ENCODE results near the gene DNMT3L.
"Not testable (repeated sequence)": the region's sequence is repeated elsewhere in the genome, so short reads cannot be mapped to it uniquely, and the experiment has no call there.

DNMT3L gene

DNA sequence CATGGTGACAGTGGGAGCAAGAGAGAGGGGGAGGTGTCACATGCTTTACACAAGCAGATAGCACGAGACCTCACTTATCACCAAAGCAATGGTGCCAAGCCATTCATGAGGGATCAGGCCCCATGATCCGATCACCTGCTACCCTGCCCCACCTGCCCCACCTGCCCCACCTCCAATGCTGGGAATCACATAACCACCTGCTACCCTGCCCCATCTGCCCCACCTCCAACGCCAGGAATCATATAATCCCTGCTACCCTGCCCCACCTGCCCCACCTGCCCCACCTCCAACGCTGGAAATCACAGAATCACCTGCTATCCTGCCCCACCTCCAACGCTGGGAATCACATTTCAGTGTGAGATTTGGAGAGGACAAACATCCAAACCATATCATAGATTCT, 13.3 kb upstream of the DNMT3L start:
- no peak for DNase-seq

DNA sequence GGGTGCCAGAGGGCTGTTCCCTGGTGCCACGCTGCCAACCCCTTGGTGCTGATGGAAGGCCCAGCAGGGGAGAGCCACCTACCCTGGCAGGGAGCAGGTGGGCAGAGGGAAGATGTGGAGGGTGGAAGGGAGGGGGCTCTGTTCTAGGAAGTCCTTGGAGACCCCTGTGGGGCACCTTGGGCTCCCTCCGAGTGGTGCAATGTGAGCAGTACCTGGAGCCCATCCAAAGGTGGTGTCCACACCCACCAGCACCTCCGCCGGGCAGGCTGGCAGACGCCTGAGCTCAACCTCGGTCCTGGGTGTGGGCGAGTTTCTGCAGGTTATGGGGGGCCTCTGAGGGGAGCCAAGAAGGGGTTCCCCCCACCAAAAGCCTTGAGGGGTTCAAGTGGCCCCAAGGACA, 11.3 kb upstream of the DNMT3L start:
- DNase-seq = no peak

DNA sequence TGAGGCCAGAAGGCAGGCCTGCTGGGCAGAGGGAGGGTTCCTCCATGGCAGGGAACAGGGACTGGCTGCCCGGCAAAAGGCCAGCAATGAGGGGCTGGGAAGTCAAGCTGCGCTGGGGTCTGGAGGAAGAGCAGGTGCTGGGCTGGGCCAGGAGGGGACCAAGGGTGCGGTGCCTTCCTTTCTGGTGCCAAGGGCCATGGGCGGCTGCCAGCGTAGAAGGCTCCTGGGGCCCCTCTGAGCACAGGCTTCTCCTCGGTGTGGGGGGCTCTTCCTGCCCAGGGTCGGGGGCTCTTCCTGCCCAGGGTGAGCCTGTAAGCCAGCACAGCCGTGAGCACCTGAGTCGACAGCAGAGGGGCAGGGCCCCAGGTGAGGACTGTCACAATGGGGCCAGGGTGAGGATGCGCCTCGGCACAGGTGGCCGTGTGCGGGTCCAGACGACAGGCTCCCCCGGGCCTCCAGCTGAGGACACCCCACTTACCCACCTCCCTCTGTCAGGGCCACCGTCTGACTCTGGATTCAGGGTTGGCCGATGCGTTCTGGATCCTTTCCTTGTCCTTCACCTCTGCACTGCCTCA, 10.7 kb upstream of the DNMT3L start:
- DNase-seq = no peak

DNA sequence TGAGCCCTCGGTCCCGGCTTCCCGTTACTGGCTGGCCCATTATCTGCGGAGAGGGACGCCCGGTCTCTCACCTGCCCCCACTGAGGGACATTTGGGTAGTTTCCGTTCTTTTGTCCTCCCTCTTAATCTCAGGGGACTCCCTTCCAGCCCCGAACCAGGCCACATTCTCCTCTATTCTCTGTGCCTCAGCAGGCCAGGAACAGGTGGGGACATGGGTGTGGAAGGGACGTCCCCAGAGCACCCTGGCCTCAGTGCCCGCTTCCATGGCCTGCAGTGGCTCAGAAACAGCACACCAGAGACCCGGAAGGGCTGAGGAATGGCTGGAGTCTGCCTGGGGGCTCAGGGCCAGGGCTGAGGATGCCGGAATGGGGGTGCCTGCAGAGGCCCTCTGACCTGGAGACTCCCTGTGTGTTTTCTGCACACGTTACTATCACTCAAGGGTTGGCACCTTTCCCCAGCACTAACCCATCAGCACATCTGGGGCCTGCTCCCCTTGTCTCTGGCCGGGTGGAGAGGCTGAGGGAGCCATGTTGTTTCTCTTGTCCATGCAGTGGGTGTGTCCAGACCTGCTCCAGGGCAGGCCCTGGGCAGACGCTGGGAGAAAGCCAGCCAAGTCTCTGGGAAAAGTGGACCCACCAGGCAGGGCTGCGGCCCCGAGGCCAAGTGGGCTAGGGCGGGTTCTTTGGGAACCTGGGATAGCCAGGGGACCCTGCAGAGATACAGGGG, 10.0 kb upstream of the DNMT3L start:
- no peak for DNase-seq

DNA sequence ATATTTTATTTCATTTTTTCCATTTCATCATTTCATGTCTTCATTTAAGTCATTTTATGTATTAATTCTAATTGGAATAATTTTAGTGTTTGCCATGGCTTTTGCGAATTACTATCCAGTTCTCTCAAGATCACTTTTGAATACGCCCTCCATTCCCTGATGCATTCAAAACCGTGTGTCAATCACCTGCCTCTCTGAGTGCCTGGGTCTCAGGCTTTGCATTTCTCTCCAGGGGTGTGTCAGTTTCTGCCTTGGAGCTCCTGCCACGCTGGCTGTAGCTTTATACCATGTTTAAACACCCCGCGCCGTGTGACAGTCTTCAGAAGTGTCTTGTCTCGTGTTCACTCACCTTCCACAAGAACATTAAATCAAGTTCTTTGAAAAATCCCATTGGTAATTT, 7.4 kb upstream of the DNMT3L start:
- no peak for DNase-seq

DNA sequence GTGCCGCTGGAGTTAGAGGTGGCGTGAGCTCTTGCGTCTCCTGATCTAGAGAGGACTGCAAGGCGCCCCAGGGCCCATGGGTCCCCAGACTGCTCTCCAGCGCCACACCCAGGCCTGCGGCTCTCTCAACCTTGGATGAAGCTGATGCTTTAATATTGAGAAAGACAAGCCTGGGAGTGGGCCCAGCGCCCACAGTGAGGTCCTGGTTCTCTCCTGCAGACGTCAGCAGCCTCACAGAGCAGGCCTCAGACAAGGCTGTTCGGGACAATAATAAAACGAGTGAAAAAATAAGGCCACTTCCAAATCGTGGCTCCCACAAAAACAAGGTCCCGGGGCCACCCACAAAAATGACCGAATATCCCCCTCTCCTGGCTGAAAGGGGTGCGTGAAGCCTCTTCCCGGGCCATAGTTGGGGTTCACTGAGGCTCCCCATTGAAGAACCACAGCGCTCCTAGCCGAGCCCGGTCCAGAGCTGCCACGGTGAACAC, 6.0 kb upstream of the DNMT3L start:
- DNase-seq = no peak

DNA sequence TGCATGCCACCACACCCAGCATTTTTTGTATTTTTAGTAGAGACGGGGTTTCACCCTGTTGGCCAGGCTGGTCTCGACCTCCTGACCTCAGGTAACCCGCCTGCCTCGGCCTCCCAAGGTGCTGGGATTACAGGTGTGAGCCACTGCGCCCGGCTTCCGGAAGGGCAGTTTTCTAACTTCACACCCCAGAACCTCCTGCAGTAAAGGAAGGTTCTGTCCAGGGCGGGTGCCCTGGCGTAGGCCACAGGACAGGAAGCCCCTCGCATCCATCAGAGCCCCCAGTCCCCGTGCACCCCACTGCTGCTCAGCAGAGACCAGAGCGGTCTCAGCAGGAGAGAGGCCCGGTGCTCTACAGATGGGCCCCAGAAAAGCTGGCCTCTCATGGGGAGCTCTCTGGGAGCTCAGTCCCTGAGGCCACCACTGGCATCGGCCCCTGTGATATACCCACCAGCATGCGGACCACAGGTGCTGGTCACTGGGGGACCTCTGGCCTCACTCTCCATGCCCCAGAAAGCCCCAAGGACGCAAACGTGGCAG, 4.1 kb upstream of the DNMT3L start:
- no peak for DNase-seq

DNA sequence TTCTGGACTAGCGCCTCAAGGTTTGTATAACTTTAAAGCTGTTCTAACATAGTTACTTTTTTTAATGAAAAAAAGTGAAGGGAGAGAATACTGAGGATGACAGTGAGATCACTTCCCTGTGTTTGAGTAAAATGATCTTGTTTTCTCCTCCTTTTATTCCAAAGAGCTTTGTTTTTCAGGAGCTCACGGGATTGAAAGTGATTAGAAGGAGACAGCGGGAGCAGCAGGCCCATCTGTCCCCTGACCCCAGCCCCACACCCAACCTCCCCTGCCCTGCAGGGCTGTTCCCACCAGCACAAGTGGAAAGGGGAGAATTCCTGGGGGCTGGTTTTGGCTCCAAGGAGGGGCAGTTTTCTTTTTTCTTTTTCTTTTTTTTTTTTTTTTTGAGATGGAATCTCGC, 2.1 kb upstream of the DNMT3L start:
- DNase-seq = no peak

DNA sequence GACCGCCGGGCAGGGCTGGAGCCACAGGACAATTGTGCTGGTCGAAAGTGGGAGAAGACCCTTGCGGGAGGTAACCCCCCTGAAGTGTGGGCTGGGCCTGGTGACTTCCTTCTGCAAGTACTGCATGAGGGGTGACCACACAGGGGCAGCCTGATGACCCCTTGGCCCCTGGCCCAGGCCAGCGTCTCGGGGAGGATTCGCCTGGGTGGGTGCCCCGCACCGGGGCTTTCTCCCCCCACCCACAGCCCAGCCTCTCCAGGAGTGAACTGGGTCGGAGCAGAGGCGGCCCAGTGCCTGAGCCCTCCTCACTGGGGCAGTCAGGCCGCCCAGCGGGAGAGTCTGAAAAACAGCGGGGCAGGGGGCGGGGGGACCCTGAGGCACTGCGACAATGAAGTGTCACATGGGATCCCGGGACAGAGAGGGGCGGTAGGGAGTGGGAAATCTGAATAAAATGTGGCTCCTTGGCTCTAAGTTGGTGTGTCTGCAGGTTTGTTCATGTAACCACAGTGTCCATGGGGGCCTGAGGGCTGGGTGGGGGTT, 1.6 kb upstream of the DNMT3L start:
- DNase-seq = no peak

DNA sequence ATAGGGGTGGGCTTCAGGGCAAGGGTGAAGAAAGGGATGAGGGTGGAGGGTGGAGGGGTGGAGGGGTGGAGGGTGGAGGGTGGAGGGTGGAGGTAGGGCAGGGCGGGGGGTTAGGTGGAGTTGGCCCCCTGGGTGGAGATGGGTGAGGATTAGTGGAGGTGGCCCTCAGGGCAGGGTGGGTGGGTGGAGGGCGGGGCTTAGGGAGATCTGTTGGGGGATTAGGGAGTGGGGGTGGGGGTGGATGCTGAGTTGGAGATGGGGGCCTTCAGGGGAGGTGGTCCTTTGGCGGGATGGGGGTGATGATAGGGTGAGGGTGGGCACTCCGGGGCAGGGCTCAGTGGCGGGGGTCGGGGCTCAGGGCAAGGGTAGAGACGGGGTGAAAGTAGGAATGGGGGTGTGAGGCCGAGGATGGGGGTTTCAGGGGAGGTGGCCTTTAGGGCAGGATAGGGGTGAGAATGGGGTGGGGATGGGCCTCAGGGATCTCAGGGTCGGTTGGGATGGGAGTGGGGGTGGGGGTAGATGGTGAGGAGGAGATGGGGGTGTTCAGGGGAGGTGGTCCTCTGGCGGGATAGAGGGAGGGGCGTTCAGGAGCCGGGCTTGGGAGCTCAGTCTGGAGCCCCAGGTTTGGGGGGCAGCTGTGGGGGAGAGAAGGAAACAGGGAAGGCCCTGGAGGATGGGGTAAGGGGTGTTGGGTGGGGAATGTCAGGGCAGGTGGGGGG, 800 bp upstream of the DNMT3L start:
- no peak for DNase-seq

DNA sequence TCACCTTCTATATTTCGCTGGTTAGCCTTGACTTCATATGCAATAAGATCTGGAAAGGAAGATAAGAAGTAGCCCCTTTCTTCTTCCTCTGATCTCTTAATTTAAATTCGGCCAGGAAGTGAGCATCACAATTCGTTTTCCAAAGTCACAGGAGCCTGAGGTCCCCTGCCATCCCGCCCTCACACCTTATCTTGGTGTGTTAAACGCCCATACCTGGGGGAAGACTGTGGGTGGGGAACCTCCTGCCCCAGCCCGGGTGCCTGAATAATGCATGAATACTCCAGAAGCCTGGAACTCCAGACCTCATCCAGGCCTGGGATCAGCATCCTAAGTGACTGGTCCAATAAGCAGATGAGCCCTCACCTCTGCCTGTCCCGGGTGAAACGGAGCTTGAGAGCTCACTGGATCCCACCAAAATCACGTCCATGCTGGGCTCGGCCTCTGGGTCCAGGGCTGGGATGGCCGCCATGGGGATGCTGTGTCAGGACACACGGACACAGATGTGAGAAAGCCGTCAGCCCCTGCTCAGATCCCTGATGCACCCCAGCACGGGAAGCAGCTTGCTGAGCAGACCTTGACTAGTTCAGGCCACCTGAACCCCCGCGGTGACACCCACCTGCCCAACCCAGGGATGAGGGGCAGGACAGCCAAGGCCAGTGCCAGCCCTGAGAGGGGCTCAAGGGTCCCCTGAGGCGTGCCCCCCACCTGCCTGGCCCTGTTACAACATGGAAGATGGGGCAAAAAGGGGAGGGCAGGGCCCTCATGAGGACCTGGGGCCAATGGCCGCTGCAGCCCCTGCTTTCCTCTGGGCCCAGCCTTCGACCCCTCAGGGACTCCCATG, 686 bp downstream of the DNMT3L start:
- DNase-seq = no peak

DNA sequence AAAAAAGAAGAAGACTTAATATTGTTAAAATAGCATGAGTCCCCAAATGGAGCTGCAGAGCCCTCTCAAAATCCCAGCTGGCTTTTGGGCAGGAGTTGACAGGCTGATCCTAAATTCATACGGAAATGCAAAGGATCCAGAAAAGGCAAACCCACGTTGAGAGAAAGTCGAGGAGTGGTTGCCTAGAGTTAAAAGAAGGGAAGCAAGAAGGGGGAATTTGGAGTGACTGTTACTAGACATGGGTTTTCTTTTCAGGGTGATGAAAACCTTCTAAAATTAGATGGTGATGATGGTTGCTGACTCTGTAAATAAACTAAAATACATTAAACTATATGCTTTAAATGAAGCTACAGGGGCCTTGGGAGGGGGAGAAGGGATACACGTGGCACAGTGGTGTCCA, 1.6 kb downstream of the DNMT3L start:
- DNase-seq = no peak

DNA sequence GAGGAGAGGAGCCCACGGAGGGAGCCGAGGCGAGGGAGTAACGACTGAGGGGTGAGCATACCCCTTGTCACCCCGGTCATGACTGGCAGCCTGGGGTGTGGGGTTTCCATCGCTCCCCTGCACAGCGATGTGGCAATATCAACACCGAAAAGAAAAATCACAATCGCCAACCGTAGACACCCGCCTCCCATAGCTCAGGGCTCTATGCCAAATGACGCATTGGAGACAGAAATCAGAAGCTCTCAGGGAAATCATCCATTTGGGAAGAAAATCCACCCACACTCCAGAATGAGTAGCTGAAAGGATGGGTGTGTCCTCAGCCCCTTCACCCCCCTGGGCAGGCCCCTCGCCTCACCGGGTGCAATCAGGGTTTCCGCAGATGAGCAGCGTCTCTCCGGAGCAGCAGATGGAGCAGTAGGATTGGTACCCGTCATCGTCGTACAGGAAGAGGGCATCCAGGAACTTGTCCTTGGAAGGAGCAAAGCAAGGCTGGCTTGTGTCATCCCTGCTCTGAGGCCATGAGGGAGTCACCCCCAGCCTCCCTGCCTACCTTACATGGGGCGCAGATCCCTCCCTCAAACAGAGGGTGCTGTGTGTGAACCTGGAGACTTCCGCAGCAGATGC, 2.5 kb downstream of the DNMT3L start:
- DNase-seq = no peak

DNA sequence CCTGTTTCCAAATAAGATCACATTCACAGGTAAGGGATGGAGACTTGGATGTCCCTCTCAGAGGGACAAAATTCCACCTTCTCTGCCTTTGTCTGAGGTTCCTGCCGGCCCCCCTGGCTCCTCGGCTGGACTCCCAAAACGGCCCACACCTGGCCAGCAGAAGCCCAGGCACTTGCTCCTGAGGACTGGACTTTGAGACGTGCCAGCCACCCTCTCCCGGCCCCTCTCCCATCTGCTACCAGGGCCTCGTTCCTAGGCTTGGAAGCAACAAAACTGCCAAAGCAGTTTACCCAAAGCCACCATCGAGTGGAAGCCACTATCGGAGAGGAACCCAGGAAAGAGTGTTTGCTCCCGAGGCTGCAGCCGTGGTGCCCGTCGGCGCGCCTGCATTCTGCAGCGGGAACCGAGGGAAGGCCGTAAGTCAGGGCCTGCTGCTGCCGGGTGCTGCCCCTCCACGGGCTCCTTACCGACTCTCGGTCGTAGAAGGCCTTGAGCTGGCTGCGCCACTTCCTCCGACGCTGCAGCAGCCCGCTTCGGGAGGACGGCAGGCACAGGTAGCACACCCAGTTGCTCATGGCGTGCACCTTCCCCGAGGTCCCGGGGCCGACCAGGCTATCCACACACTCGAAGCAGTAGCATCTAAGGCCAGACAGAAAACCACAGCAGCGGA, 3.5 kb downstream of the DNMT3L start:
- DNase-seq = no peak

DNA sequence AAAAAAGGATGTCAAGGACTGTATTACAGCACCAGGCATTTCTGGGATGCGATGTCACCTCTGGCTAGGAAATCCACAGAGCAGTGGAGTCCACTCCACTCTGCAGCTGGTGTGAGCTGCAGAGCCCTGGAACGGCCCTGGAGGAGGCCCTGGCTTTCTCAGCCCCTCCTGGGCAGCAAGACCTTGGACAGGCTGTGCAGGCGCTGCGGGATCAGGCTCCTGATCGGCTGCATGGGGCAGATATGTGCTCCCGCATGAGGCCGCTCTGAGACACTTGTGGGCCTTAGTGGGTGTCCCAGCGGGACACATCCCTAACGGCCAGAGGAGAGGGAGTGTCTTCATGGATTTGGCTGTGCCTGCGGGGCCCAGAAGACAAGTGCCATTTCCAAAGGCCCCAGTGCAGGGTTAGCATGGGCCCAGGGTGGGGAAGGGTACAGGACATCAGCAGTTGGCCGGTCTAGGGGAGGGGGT, 6.2 kb downstream of the DNMT3L start:
- DNase-seq = no peak

DNA sequence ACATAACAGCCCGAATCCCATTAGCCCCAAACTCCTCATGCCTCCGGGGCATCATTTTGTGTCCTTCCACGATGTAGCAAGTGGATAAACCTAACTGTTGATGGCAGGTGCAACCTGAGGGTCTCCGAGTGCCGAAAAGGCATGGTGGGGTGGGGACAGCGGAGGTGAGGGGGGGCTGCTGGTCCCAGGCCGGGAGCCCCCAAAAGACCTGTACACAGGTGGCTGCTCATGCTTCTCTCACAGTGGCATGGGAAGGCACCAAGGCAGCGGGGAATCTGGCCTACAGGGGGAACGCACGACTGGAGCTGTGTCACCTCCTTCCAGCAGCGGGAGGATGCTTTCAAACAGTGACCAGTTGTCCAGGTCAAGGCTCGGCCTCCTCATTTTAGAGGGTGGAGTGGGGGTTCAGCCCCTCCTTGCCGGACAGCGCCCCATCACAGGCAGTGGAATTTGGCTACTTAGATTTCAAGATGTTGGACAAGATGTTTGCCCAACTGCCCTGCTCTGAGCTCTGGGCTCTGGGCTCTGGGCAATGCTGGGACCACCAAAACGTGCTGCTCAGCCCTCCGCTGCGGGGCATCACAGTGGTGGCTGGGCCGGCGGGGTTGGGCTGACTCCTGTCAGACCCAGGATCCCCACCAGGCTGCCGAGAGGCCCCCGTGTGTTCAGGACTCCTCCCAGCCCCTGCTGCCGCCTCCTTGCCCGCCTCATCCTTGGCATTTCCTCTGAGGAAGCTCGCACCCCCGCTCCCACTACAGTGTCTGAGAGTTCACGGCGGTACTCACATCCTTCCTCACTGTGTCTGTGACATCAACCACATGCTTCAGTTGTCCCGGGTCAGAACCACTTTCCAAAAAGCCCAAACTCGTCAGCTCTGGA, 7.6 kb downstream of the DNMT3L start:
- no peak for DNase-seq

DNA sequence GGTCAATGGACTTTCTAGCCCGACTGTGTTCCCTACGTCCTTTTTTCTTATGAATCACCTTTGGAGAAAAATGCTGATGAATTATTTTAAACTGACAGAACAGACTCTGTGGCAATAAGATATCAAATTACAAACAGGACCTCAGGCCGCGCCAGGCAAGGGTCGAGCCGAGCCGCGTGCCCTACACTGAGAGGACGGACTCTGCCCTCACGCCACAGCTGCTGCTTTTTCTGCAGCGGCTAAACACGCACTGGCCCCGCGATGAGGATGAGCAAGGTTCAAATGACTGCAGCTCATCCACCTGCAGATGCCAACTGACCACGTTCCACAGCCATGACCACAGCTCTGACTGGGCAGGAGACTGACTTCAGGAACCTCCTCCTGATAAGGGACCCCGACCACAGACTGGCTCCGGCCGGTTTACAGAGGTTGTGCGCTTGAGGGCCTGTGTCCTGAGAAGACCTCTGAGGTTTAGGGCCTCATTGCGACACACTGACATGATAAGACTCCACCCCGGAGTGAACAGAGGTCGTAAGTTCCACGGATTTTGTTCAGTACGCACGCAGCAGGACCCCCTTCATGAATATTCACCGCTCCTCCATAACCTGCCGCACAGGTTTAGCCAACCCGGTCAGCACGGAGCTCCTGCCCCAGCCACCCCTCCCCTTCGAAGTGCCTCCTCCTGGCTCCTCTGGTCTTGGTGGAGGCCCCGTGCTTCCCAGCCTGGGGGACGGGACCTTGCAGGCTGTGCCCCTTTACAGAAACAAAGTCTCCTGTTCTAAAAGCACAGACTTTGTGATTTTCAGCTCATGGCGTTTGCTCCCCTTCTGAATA, 12.3 kb downstream of the DNMT3L start:
- not testable (repeated sequence) for DNase-seq

DNA sequence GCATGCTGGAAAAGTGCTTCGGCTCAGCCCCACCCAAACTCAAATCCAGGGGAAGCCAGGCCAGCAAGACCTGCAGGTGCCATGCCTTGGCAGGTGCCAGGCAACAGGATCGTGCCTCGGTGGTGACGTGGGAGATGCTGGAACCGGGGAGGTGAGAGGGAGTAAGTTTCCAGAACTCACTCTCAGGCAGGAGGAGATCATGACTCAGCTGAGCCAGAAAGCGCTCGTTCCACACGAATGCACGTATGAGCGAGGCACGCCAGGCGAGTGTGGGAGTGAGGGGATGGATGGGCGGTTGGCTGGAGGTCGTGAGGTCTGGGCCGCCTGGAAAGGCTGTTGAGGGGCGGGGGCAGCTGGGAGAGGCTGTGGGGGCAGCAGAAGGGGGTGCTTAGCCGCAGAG, 13.8 kb downstream of the DNMT3L start:
- not testable (repeated sequence) for DNase-seq

DNA sequence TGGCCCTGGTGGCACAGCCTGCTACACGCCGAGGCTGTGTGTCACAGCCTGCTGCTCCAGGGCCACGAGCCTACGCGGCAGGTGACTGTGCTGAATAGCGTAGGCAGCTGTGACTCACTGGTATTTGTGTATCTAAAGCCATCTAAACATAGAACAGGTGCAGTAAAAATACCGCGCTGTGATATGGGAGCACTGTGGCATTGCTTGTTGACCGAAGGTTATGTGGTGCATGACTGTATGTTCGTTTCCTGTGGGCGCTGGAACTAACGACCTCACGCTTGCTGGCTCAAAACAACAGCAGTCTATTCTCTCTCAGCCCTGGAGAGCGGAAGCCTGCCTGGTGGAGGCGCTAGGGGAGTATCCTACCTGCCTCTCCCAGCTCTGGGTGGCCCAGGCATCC, 17.7 kb downstream of the DNMT3L start:
- DNase-seq = not testable (repeated sequence)
